ENCODE measurements around the gene MAPK8IP2. TPM values are rescaled to one million over a fixed set of nuclear protein-coding genes. Genes with fewer than 3 reads are reported as not detected.

MAPK8IP2 gene
- total and polyA plus RNA-seq, 2 of the 13 experiments (the other 11 are each of a cell fraction or from before 2014, with no cell fraction given) = 1.3 to 2.6 TPM

DNA sequence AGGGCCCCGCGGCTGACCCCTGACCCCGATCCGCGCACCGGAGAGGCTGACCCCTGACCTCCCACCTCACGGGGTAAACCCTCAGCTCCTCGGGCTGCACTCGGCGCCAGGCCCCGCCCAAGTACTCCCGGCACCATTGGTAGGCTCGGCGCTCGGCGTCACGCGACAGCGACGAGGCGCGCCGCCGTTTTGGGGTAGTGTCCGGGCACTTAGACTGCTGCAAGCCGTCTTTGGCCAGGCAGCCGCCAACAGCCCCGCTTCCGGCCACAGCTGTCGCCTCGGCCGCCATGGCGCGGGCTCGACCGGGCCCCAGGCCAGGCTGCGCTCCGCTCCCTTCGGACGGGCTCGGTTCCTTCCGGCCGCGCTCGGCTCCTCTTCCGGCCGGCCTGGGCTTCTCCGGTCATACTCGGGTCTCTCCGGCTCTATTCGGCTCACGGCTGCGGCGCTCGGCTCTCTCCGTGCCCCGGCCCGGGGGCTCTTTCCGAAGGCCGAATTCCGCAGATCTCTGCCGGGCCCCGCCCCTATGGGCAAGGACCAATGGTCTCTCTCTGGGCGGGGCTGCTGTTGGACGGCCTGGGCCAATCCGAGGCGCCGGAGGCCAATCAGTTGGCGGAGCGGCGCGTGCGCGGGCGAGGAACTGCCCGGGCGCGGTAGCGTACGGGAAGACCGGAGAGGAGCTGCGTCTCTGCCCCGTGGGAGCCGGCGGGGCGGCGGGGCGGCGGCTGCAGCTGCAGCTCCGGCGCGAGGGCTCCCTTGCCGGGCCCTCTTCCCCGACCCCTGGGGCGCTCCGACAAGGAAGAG lies 17.9 kb upstream of the MAPK8IP2 start, which contains the start of gene CHKB (continued):
- TF ChIP-seq HDAC1 (CRISPR knock-in tag; IDR thresholded peaks at IDR 0.05) (peak; percentile 74), HOXA3 (CRISPR knock-in tag; IDR thresholded peaks at IDR 0.05) (peak; percentile 89), HOXA5 (CRISPR knock-in tag; IDR thresholded peaks at IDR 0.05) (peak; percentile 64), ATF7 (IDR thresholded peaks at IDR 0.05) (no peak), ATF7 (CRISPR knock-in tag; IDR thresholded peaks at IDR 0.05) (no peak), ADNP (CRISPR knock-in tag; IDR thresholded peaks at IDR 0.05) (no peak), U2AF2 (IDR thresholded peaks at IDR 0.05; ENCODE audit: low read depth, low read length) (no peak), ZNF382 (CRISPR knock-in tag; IDR thresholded peaks at IDR 0.05; ENCODE audit: borderline replicate concordance) (no peak), SRSF4 (IDR thresholded peaks at IDR 0.05; ENCODE audit: low read depth, low read length, poor library complexity, severe bottlenecking) (no peak), CEBPG (CRISPR knock-in tag; IDR thresholded peaks at IDR 0.05) (0 out of 2 replicates have a peak, but pooled peaks have one; percentile 16), HOXA7 (CRISPR knock-in tag; IDR thresholded peaks at IDR 0.05) (no peak), ZNF776 (CRISPR knock-in tag; IDR thresholded peaks at IDR 0.05) (peak; percentile 67; the same call in 1 of the 2 replicates), ISX (CRISPR knock-in tag; conservative IDR thresholded peaks at IDR 0.05) (peak; percentile 69; the same call in 1 of the 2 replicates), STAT5B (CRISPR knock-in tag; IDR thresholded peaks at IDR 0.05) (0 out of 2 replicates have a peak, but pooled peaks have one; percentile 54), NRL (CRISPR knock-in tag; IDR thresholded peaks at IDR 0.05; ENCODE audit: borderline replicate concordance) (0 out of 2 replicates have a peak, but pooled peaks have one; percentile 59), ZNF501 (CRISPR knock-in tag; IDR thresholded peaks at IDR 0.05) (peak; percentile 92)
- TF ChIP-seq, protein P1, sequence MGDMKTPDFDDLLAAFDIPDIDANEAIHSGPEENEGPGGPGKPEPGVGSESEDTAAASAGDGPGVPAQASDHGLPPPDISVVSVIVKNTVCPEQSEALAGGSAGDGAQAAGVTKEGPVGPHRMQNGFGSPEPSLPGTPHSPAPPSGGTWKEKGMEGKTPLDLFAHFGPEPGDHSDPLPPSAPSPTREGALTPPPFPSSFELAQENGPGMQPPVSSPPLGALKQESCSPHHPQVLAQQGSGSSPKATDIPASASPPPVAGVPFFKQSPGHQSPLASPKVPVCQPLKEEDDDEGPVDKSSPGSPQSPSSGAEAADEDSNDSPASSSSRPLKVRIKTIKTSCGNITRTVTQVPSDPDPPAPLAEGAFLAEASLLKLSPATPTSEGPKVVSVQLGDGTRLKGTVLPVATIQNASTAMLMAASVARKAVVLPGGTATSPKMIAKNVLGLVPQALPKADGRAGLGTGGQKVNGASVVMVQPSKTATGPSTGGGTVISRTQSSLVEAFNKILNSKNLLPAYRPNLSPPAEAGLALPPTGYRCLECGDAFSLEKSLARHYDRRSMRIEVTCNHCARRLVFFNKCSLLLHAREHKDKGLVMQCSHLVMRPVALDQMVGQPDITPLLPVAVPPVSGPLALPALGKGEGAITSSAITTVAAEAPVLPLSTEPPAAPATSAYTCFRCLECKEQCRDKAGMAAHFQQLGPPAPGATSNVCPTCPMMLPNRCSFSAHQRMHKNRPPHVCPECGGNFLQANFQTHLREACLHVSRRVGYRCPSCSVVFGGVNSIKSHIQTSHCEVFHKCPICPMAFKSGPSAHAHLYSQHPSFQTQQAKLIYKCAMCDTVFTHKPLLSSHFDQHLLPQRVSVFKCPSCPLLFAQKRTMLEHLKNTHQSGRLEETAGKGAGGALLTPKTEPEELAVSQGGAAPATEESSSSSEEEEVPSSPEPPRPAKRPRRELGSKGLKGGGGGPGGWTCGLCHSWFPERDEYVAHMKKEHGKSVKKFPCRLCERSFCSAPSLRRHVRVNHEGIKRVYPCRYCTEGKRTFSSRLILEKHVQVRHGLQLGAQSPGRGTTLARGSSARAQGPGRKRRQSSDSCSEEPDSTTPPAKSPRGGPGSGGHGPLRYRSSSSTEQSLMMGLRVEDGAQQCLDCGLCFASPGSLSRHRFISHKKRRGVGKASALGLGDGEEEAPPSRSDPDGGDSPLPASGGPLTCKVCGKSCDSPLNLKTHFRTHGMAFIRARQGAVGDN (CRISPR knock-in tag; IDR thresholded peaks at IDR 0.05) = peak; percentile 93
- TF ChIP-seq, protein P2, sequence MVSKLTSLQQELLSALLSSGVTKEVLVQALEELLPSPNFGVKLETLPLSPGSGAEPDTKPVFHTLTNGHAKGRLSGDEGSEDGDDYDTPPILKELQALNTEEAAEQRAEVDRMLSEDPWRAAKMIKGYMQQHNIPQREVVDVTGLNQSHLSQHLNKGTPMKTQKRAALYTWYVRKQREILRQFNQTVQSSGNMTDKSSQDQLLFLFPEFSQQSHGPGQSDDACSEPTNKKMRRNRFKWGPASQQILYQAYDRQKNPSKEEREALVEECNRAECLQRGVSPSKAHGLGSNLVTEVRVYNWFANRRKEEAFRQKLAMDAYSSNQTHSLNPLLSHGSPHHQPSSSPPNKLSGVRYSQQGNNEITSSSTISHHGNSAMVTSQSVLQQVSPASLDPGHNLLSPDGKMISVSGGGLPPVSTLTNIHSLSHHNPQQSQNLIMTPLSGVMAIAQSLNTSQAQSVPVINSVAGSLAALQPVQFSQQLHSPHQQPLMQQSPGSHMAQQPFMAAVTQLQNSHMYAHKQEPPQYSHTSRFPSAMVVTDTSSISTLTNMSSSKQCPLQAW (CRISPR knock-in tag; IDR thresholded peaks at IDR 0.05) = peak; percentile 56; the same call in 1 of the 2 replicates
- TF ChIP-seq, protein P3, sequence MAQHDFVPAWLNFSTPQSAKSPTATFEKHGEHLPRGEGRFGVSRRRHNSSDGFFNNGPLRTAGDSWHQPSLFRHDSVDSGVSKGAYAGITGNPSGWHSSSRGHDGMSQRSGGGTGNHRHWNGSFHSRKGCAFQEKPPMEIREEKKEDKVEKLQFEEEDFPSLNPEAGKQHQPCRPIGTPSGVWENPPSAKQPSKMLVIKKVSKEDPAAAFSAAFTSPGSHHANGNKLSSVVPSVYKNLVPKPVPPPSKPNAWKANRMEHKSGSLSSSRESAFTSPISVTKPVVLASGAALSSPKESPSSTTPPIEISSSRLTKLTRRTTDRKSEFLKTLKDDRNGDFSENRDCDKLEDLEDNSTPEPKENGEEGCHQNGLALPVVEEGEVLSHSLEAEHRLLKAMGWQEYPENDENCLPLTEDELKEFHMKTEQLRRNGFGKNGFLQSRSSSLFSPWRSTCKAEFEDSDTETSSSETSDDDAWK (CRISPR knock-in tag; IDR thresholded peaks at IDR 0.05) = no peak
- TF ChIP-seq, protein P4, sequence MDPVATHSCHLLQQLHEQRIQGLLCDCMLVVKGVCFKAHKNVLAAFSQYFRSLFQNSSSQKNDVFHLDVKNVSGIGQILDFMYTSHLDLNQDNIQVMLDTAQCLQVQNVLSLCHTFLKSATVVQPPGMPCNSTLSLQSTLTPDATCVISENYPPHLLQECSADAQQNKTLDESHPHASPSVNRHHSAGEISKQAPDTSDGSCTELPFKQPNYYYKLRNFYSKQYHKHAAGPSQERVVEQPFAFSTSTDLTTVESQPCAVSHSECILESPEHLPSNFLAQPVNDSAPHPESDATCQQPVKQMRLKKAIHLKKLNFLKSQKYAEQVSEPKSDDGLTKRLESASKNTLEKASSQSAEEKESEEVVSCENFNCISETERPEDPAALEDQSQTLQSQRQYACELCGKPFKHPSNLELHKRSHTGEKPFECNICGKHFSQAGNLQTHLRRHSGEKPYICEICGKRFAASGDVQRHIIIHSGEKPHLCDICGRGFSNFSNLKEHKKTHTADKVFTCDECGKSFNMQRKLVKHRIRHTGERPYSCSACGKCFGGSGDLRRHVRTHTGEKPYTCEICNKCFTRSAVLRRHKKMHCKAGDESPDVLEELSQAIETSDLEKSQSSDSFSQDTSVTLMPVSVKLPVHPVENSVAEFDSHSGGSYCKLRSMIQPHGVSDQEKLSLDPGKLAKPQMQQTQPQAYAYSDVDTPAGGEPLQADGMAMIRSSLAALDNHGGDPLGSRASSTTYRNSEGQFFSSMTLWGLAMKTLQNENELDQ (CRISPR knock-in tag; IDR thresholded peaks at IDR 0.05; ENCODE audit: borderline replicate concordance) = no peak
